GM23338 (cell line): ENCODE data around the gene HERC5. TPM values are rescaled to one million over a fixed set of nuclear protein-coding genes. Genes with fewer than 3 reads are reported as not detected.

Experiments used
- ATAC-seq: fragments of 200-7000 bp; cut with Tn5 transposase; 3 replicates; pipeline ENCODE4 v1.9.1; 2020
- DNase-seq: peaks from one replicate; pipeline ENCODE4 v3.0.0-alpha.2; 2015; ENCODE audit warnings: low spot score
- H2AFZ ChIP-seq: fragments of 200-600 bp; sonication (generic); 2 replicates; pipeline ENCODE4 v1.8.0; 2016; ENCODE audit warnings: antibody characterized with exemption, mild to moderate bottlenecking, moderate library complexity
- H3F3A ChIP-seq: fragments of 200-600 bp; sonication (generic); replicated peaks from 2 replicates; pipeline ENCODE4 v1.8.0; 2017; ENCODE audit warnings: antibody characterized with exemption, mixed run types, low read depth
- H3K27ac ChIP-seq: fragments of 200-600 bp; sonication (generic); 2 replicates; pipeline ENCODE4 v1.6.1; 2016; ENCODE audit warnings: low read depth
- H3K27me3 ChIP-seq: fragments of 200-600 bp; sonication (generic); 2 replicates; pipeline ENCODE4 v1.8.0; 2016; ENCODE audit warnings: mild to moderate bottlenecking, mixed run types, moderate library complexity; ENCODE audit not compliant: insufficient read depth
- H3K36me3 ChIP-seq: fragments of 200-600 bp; sonication (generic); 2 replicates; pipeline ENCODE4 v1.8.0; 2016; ENCODE audit warnings: mild to moderate bottlenecking; ENCODE audit not compliant: insufficient read depth
- H3K4me1 ChIP-seq: fragments of 200-600 bp; sonication (generic); 2 replicates; pipeline ENCODE4 v1.8.0; 2016; ENCODE audit warnings: mild to moderate bottlenecking, moderate library complexity; ENCODE audit not compliant: insufficient read depth
- H3K4me2 ChIP-seq: fragments of 200-600 bp; sonication (generic); 2 replicates; pipeline ENCODE4 v1.7.1; 2017; ENCODE audit warnings: mixed run types
- H3K4me3 ChIP-seq: fragments of 200-600 bp; sonication (generic); 2 replicates; pipeline ENCODE4 v1.6.1; 2016; ENCODE audit warnings: mixed run types
- H3K79me2 ChIP-seq: fragments of 200-600 bp; sonication (generic); replicated peaks from 2 replicates; pipeline ENCODE4 v1.8.0; 2017; ENCODE audit warnings: mild to moderate bottlenecking; ENCODE audit not compliant: insufficient read depth
- H3K9me2 ChIP-seq: fragments of 200-600 bp; sonication (generic); 2 replicates; pipeline ENCODE4 v1.8.0; 2017; ENCODE audit not compliant: insufficient read depth
- H4K20me1 ChIP-seq: fragments of 200-600 bp; sonication (generic); replicated peaks from 2 replicates; pipeline ENCODE4 v1.8.0; 2017; ENCODE audit warnings: mild to moderate bottlenecking; ENCODE audit not compliant: insufficient read depth
- H3K27ac Mint-ChIP-seq: 2 replicates; pipeline ENCODE4 v1.8.0; 2020; ENCODE audit warnings: inconsistent platforms, mild to moderate bottlenecking, moderate library complexity, mixed read lengths
- H3K27me3 Mint-ChIP-seq: 3 replicates; pipeline ENCODE4 v1.8.0; 2022; ENCODE audit warnings: low read depth, mild to moderate bottlenecking, moderate library complexity, mixed read lengths, inconsistent platforms; ENCODE audit not compliant: insufficient read depth, poor library complexity
- H3K36me3 Mint-ChIP-seq: 3 replicates; pipeline ENCODE4 v1.8.0; 2021; ENCODE audit warnings: low read depth, mild to moderate bottlenecking, inconsistent platforms, moderate library complexity, mixed read lengths
- H3K4me1 Mint-ChIP-seq: 3 replicates; pipeline ENCODE4 v1.8.0; 2020; ENCODE audit warnings: mild to moderate bottlenecking, inconsistent platforms, mixed read lengths
- H3K4me3 Mint-ChIP-seq: 3 replicates; pipeline ENCODE4 v1.8.0; 2021; ENCODE audit warnings: moderate library complexity, mild to moderate bottlenecking, inconsistent platforms, mixed read lengths
- H3K9me3 Mint-ChIP-seq: 3 replicates; pipeline ENCODE4 v1.8.0; 2020; ENCODE audit warnings: moderate library complexity, mild to moderate bottlenecking, inconsistent platforms, mixed read lengths
- CREB1 ChIP-seq: fragments of 250-450 bp; sonication (Bioruptor Pico); IDR thresholded peaks from 2 replicates; pipeline ENCODE4 v1.5.0; 2020; ENCODE audit warnings: low read depth, mild to moderate bottlenecking, moderate library complexity
- CTCF ChIP-seq, 2 experiments: fragments of 200-600 bp in 1 of 2; sonication (generic) in 1 of 2; conservative IDR thresholded peaks; 2 replicates each; pipeline versions ENCODE4 v1.5.1 to v1.6.1; 2016 to 2017; ENCODE audit warnings: antibody characterized with exemption in 2 of 2, low read depth in 2 of 2, mild to moderate bottlenecking in 2 of 2, moderate library complexity in 1 of 2
- ETS1 ChIP-seq: IDR thresholded peaks from 2 replicates; pipeline ENCODE4 v1.6.1; 2016; ENCODE audit warnings: antibody characterized with exemption
- EZH2 ChIP-seq: fragments of 200-600 bp; sonication (generic); IDR thresholded peaks from one replicate; pipeline ENCODE4 v1.8.0; 2017; ENCODE audit warnings: antibody characterized with exemption, mild to moderate bottlenecking, low read depth; ENCODE audit not compliant: unreplicated experiment
- EZH2phosphoT487 ChIP-seq: fragments of 200-600 bp; sonication (generic); IDR thresholded peaks from one replicate; pipeline ENCODE4 v1.8.1; 2018; ENCODE audit warnings: antibody characterized with exemption; ENCODE audit not compliant: unreplicated experiment
- JUNB ChIP-seq: IDR thresholded peaks from one replicate; pipeline ENCODE4 v1.6.1; 2016; ENCODE audit warnings: antibody characterized with exemption; ENCODE audit not compliant: unreplicated experiment
- NANOG ChIP-seq: IDR thresholded peaks from 2 replicates; pipeline ENCODE4 v1.6.1; 2016; ENCODE audit warnings: antibody characterized with exemption, borderline replicate concordance
- POLR2AphosphoS5 ChIP-seq: IDR thresholded peaks from 2 replicates; pipeline ENCODE4 v1.6.1; 2016; ENCODE audit warnings: antibody characterized with exemption, low read depth
- REST ChIP-seq: IDR thresholded peaks from one replicate; pipeline ENCODE4 v1.6.1; 2018; ENCODE audit warnings: antibody characterized with exemption; ENCODE audit not compliant: unreplicated experiment
- STAT1 ChIP-seq: IDR thresholded peaks from one replicate; pipeline ENCODE4 v1.6.1; 2016; ENCODE audit warnings: antibody characterized with exemption; ENCODE audit not compliant: unreplicated experiment
- ZNF114 ChIP-seq: fragments of 250-450 bp; sonication (Bioruptor Pico); IDR thresholded peaks from 2 replicates; pipeline ENCODE4 v1.5.0; 2020; ENCODE audit warnings: mild to moderate bottlenecking, moderate library complexity
- ZNF331 ChIP-seq: fragments of 250-450 bp; sonication (Bioruptor Pico); IDR thresholded peaks from 2 replicates; pipeline ENCODE4 v1.5.0; 2020; ENCODE audit warnings: low read depth, mild to moderate bottlenecking, moderate library complexity
- ZNF462 ChIP-seq: fragments of 250-450 bp; sonication (Bioruptor Pico); IDR thresholded peaks from 2 replicates; pipeline ENCODE4 v1.5.0; 2020; ENCODE audit warnings: mild to moderate bottlenecking, moderate library complexity
- polyA plus RNA-seq: library from polyadenylated mRNA; unstranded; fragments of >200 nt; fragmentation: Nextera tagmentation; extraction: Ambion mirVana; gene quantifications from 2 replicates; pipeline ENCODE4 v1.2.1, GENCODE V29; 2016
- total RNA-seq: library from RNA; depleted of rRNA; stranded (reverse); fragments of >200 nt; shearing (Covaris generic); gene quantifications from 2 replicates; pipeline ENCODE4 v1.2.3, GENCODE V29; 2014

Gene HERC5
- total and polyA plus RNA-seq, 2 experiments from 2014 or later: 22.8 to 25.1 TPM

- Histone ChIP-seq H3K4me2 (no peak overlapping the region), H3K27ac (no peak overlapping the region), H3K36me3 (no peaks in the 10 kb centered on the region), H3K4me1 (no peaks in the 10 kb centered on the region), H3F3A (no peaks in the 10 kb centered on the region), H3K4me3 (no peak overlapping the region), H2AFZ (no peak overlapping the region), H3K79me2 (no peaks in the 10 kb centered on the region), H3K27me3 (no peaks in the 10 kb centered on the region), H4K20me1 (no peaks in the 10 kb centered on the region), H3K9me2 (0 out of 2 replicates have a peak, but pooled peaks cover 3% of the 10 kb centered on the region)
- H3K27ac Mint-ChIP-seq: no peak overlapping the region
- DNase-seq: no peak
- H3K4me1 Mint-ChIP-seq: peaks cover 12% of the 10 kb centered on the region; the same call in 2 of the 3 replicates
- ATAC-seq: no peak
- peaks cover 3% of the 10 kb centered on the region for H3K27me3 Mint-ChIP-seq
- no peak overlapping the region for H3K4me3 Mint-ChIP-seq
- H3K9me3 Mint-ChIP-seq: no peaks in the 10 kb centered on the region
- H3K36me3 Mint-ChIP-seq: no peaks in the 10 kb centered on the region
- TF ChIP-seq EZH2phosphoT487 (no peak), ZNF462 (CRISPR knock-in tag) (no peak), ETS1 (no peak), CTCF (conservative IDR thresholded peaks at IDR 0.05; ENCODE audit: low read depth in 2 of 2) (no peak), EZH2 (no peak), STAT1 (no peak), CREB1 (CRISPR knock-in tag) (no peak), JUNB (no peak), ZNF331 (CRISPR knock-in tag) (no peak), NANOG (no peak), ZNF114 (no peak), POLR2AphosphoS5 (no peak), REST (no peak)
Observed at GRCh38 chr4:88411491-88412096, 45.3 kb upstream of the HERC5 start.
